Suprapubic skin (tissue), 4 donors: ENCODE results near the gene RB1. TPM values are rescaled to one million over a fixed set of nuclear protein-coding genes. Genes with fewer than 3 reads are reported as not detected.

Experiments
- DNase-seq, 2 donors: peaks; one replicate each; pipeline ENCODE4 v3.0.0-alpha.2; 2019; ENCODE audit warnings: low spot score in 2 of 2
- H3K27ac ChIP-seq: fragments of 200-600 bp; sonication (generic); one replicate; pipeline ENCODE4 v1.5.1; 2019
- H3K27me3 ChIP-seq: fragments of 200-600 bp; sonication (generic); one replicate; pipeline ENCODE4 v1.5.1; 2019
- H3K36me3 ChIP-seq: fragments of 200-600 bp; sonication (generic); one replicate; pipeline ENCODE4 v1.5.1; 2019
- H3K4me1 ChIP-seq: fragments of 200-600 bp; sonication (generic); one replicate; pipeline ENCODE4 v1.5.1; 2019
- H3K4me3 ChIP-seq: fragments of 200-600 bp; sonication (generic); one replicate; pipeline ENCODE4 v1.5.1; 2019; ENCODE audit warnings: mild to moderate bottlenecking
- H3K9me3 ChIP-seq: fragments of 200-600 bp; sonication (generic); one replicate; pipeline ENCODE4 v1.5.1; 2019
- CTCF ChIP-seq, 2 donors: fragments of 200-600 bp in 1 of 2; fragments of 450-650 bp in 1 of 2; sonication (generic) in 1 of 2; IDR thresholded peaks; one replicate each; pipeline ENCODE4 v1.5.1; 2016 to 2019; ENCODE audit warnings: antibody characterized with exemption in 2 of 2, mild to moderate bottlenecking in 1 of 2, moderate library complexity in 1 of 2
- EP300 ChIP-seq: sonication (generic); formaldehyde crosslinking; IDR thresholded peaks from one replicate; pipeline ENCODE4 v1.6.1; 2017; ENCODE audit warnings: antibody characterized with exemption
- POLR2A ChIP-seq, 2 donors: fragments of 450-650 bp; IDR thresholded peaks; one replicate each; pipeline ENCODE4 v1.6.1; 2017; ENCODE audit warnings: antibody characterized with exemption in 2 of 2, mild to moderate bottlenecking in 2 of 2, moderate library complexity in 2 of 2
- POLR2AphosphoS5 ChIP-seq, 3 donors: sonication (generic); formaldehyde crosslinking; IDR thresholded peaks; one replicate each; pipeline ENCODE4 v1.6.1; 2017; ENCODE audit warnings: antibody characterized with exemption in 3 of 3
- WGBS: methylation state at CpG from one replicate; pipeline ENCODE4 v1.1.5; 2018; 5-methylcytosine and 5-hydroxymethylcytosine counted together
- total RNA-seq, 4 donors: library from RNA; depleted of rRNA; stranded (reverse); fragments of >200 nt; gene quantifications; one replicate each; pipeline ENCODE4 v1.1.0, GENCODE V29; 2016

Gene RB1
- total RNA-seq, 4 donors from 2014 or later: 18.0 to 31.5 (median 20.7) TPM

- no peak for DNase-seq
- H3K9me3 ChIP-seq: no peaks in the 10 kb centered on the region
- 76% methylated on average over 3 of the region's 3 CpGs for WGBS
- peaks cover 21% of the 10 kb centered on the region for H3K4me1 ChIP-seq
- no peaks in the 10 kb centered on the region for H3K27me3 ChIP-seq
- H3K27ac ChIP-seq: no peak overlapping the region
- no peak overlapping the region for H3K4me3 ChIP-seq
- H3K36me3 ChIP-seq: no peaks in the 10 kb centered on the region
- TF ChIP-seq POLR2AphosphoS5 (IDR thresholded peaks at IDR 0.05) (no peak), POLR2A (IDR thresholded peaks at IDR 0.05) (no peak), EP300 (no peak), CTCF (IDR thresholded peaks at IDR 0.05) (no peak)
These were observed 225.2 kb downstream of the RB1 start for GRCh38 chr13:48528720-48529119.

DNA sequence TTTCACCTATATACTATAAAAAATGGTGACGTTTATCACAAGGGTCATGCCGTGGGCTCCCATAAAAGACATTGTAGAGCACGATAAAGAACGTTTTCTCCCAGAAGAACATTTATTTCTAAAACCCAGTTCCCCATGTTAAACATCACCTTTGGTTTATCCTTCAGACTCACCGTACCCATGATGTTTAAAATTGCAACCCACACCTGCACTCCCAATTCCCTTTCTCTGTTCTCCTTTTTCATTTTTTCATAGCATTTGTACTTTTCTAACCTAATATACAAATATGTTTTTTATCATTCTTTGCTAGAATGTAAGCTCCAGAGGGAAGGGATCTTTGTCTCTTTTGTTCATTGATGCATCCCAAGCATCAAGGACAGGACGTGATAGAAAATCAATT, 227.3 kb downstream of the RB1 start:
- no peak overlapping the region for H3K4me3 ChIP-seq
- no peaks in the 10 kb centered on the region for H3K9me3 ChIP-seq
- no peak for DNase-seq
- no peak overlapping the region for H3K27ac ChIP-seq
- H3K4me1 ChIP-seq: peaks cover 23% of the 10 kb centered on the region
- H3K36me3 ChIP-seq: no peaks in the 10 kb centered on the region
- WGBS: 89% methylated on average over 6 of the region's 6 CpGs
- no peaks in the 10 kb centered on the region for H3K27me3 ChIP-seq
- TF ChIP-seq EP300 (no peak), POLR2AphosphoS5 (IDR thresholded peaks at IDR 0.05) (no peak), CTCF (IDR thresholded peaks at IDR 0.05) (no peak), POLR2A (IDR thresholded peaks at IDR 0.05) (no peak)

Other genes starting within 250 kb of the RB1 start
- 10 to 100 TPM; 34.7 to 46.3 (median 40.6) TPM for gene MED4, start 208.6 kb upstream of the RB1 start, total RNA-seq
- 100 to 1,000 TPM; 511 to 726 (median 679) TPM for gene ITM2B, start 70.5 kb upstream of the RB1 start, total RNA-seq
- gene LPAR6, start 109.4 kb downstream of the RB1 start, total RNA-seq: 10 to 100 TPM; 13.3 to 41.4 (median 22.8) TPM
- gene RCBTB2, start 229.3 kb downstream of the RB1 start, total RNA-seq: 1 to 10 TPM; 2.9 to 5.8 (median 4.4) TPM